HTERT RPE-1 (cell line): Measurements from ENCODE around the gene SYNDIG1.

Experiments
- in situ Hi-C: fragments of 300-500 bp; cut with MboI; formaldehyde crosslinking; loops from 4 replicates; pipeline ENCODE4 v1.14.3; 2020; ENCODE audit warnings: low sequenced_read_pairs

The SYNDIG1 gene

DNA sequence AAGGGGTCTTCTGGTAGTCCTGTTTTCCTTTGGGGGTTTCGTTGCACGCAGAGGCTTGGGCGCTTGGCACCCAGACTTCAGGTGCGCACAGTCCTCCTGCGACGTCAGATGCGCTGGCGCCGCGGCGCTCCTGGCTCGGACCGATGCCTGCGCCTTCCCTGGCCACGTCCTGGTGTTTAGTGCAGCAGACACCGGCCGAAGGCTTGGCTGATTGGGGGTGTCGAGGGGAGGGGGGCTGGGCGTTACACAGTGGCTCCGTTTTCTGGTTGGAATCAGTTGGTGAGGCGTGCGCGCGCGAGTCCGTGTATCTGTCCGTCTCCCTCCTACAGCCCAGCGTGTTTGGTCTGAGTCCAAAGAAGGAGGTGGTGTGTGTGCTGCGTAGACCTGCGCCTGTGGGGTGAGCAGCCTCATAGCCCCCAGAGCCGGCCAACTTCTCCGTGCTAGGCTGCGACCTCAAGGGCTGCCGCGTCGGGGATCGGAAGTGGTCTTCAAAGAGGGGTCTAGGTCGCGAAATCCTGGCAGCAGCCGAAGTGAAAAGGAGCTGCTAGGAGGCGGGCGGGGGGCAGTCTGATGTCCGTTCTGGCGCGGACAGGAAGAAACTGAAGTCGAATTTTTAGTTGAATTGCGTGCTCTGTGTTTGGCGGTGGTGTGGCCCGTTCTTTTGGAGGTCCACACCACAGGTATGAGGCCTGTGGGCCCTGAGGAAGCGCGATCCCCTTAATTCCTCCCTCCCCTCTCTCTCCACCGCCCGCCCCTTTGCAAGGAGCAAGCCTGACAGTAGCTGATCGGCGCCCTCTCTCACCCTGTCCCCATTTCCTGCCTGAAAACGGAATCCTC lies 1.5 kb downstream of the SYNDIG1 start:
- in situ Hi-C loops: no loop called here

- in situ Hi-C loops: no loop called here
Measured at GRCh38 chr20:24472426-24472825, 3.0 kb downstream of the SYNDIG1 start.

DNA sequence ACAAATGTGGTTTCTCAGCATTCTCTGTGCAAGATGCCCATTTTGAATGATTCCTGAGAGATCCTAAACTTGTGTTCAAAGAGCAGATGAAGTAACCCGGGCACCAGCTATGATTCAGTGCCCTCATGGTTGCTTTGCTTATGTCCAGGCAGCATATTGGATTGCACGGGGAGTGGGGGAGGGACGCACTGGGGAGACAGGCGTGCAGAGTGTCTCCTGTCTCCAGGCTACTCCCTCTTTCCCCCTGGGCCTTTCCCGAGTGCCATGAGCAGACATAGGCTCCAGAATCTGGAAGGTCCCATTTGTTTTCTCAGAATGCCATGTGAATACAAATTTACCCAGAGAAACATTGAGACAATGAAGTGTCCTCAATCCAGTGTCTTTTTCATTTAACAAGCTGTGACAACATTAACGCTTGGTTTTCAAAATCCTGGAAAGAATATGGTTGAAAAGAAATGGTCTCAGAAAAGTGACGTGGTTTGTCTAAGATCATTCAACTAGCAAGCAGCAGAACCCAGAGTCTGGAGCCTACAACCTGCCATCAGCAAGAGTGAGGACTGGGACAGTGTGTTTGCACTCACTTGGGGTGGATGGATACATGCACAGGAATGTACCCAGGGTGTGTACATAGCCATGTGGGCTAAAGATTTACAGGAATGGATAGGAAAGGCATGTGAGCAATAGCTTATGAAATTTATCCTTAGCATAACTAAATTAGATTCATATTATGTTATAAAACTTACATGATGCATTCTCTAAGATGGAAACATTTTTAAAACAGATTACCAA lies 4.2 kb downstream of the SYNDIG1 start:
- in situ Hi-C loops: no loop called here

- in situ Hi-C loops: no loop called here
Measured at GRCh38 chr20:24477831-24478547, 8.6 kb downstream of the SYNDIG1 start.

DNA sequence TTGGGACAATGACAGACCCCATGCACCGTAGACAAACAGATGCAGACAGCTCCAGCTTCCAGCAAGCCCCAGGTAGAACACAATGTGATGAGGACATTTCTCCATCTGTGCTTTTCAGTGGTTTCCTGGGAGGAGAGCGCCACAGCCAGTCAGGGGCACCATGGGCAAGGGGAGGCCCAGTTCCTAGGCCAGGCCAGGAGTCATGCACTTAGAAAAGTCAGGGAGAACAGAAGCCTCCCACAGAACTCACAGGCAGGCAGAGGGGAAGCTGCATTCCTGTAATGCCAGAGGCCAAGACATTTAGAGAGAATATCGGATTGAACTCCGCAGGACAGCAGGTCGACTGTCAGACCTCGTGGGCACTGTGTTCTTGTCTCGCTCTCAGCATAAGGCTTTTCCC lies 9.2 kb downstream of the SYNDIG1 start:
- in situ Hi-C loops: no loop called here

GRCh38 chr20:24479106-24479505 lies 9.7 kb downstream of the SYNDIG1 start:
- in situ Hi-C loops: no loop called here

- in situ Hi-C loops: no loop called here
Measured at GRCh38 chr20:24479595-24479994, 10.2 kb downstream of the SYNDIG1 start.

- in situ Hi-C loops: no loop called here
Measured at GRCh38 chr20:24480509-24480908, 11.1 kb downstream of the SYNDIG1 start.

GRCh38 chr20:24481173-24481572 lies 11.7 kb downstream of the SYNDIG1 start:
- in situ Hi-C loops: no loop called here

DNA sequence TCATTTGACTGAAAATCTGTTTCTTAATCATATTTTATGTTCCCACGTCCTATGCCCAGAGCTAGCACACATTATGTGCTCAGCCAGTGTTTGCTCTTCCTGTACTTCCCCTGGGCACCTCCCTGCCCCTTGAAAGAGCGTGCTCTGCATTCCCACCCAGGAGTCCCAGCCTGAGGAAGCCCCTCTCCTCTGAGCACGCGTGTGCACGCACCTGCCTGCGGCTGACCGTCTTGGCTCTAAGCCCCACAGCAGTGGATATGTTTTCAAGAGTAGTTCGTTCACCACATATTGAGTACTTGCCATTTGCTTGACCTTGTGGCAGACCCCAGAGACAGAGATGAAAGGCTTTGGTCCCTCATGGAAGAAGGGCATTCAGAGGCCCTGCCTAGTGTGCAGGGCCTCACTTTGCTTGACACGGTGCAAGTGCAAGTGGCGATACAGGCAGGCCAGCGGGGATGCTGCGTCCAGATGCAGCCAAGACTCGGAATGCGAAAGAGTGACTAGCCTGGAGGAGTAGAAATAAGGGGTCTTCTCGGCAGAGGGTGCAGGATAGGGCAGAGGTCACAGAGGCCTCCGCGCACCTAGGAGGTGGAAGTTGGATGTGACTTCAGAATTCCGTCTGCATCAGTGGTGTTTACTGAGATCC lies 14.1 kb downstream of the SYNDIG1 start:
- in situ Hi-C loops: no loop called here

DNA sequence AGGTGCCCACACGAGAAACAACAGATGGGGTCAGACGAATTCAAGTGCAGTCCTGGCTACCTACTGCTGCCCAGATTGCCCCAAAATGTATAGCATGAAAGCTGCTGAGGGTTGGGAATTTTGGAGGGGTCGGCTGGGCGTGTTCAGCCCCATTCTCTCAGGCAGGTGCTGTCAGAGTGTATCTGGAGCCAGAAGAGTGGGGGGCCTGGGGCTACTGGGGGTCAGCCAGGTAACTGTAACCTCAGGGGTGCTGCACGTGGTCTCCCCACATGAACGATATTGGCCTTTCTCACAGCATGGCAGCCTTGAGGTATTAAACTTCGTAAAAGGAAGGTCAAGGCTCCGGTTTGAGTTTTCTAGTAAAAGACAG lies 14.6 kb downstream of the SYNDIG1 start:
- in situ Hi-C loops: no loop called here

DNA sequence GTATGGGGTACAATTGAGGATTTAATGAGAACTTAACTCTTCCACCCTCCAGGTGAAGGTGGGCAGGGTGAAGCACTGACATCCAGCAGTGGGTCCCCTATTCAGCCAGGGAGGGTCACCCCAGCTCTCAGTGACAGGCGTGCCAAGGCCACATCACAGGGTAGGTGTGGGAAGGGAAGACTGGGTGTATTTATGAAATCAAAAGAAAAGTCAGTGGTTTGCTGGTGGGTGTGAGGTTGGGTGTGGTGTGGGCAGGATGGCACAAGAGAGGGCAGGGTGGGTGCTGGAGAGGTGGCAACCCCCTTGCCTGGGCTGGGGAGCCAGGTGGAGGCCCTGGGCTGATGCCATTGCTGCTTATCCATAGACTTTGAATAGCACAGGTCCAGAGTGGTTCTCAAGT lies 16.6 kb downstream of the SYNDIG1 start:
- in situ Hi-C loops: no loop called here

DNA sequence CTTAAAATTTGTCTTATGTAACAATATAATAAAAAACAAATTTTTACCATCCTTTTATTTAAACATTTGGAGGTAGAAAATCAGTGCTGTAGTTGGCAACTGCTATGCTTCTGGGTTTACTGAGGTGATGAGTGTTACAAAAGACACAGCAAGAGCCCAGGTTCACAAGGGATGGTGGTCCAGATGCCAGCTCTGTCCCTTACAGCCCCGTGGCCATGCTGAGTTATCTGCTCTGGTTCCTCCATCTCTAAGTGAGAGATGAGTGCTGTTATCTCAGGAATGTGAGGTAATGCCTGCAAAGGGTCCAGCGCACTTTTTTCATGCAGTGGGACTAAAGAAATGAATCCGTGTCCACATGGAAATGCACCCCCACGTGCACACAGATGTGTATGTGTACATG lies 17.8 kb downstream of the SYNDIG1 start:
- in situ Hi-C loops: no loop called here

DNA sequence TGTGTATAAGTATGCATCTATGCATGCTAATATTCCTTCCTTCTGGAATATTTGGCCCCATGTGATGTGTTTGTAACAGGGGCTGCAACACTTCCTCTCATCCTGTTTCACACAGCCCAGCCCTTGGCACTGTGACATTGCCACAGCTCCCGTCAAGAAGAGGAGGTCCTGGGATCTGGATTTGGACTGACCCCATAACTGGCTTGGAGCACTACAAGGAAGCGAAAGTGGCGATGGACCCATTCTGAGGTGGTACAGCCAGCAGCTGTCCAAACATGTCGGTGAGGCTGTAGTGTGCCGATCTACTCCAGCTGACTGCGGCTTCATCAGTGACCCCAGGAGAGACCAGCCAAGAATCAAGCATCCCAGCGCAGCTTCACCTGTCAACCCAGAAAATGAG lies 18.2 kb downstream of the SYNDIG1 start:
- in situ Hi-C loops: no loop called here

DNA sequence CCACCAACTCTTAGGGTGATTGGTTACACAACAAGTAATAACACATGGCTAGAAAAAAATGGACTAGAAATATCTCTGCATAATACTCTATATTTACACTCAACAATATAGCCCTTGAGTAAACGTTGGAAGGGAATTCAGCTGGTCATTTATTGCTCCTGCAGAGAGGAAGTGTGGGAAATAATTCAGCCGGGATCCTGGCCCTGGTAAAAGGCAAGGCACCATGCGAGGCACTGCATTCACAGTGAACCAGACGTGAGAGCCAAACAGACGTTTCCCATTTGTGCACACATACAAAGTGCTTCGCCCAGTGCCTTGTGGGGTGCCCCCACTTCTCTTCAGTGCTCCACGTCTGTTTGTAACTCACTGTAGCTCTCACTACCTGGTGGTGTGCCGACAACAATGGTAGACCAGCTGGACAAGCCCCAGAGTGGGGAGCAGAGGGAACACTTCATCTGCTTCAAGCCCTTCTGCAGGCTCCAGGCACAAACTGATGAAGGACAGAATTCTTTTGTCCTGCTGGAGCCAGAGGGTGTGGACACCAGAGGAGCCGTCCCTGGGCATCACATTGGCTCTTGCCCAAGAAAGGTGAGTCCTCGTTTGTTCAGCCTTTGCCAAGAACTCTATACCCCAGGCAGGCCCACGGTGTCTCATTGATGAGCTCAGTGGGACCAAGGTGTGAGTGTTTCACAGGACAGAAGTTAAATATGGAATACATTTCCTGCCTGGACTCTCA lies 18.8 kb downstream of the SYNDIG1 start:
- in situ Hi-C loops: no loop called here

DNA sequence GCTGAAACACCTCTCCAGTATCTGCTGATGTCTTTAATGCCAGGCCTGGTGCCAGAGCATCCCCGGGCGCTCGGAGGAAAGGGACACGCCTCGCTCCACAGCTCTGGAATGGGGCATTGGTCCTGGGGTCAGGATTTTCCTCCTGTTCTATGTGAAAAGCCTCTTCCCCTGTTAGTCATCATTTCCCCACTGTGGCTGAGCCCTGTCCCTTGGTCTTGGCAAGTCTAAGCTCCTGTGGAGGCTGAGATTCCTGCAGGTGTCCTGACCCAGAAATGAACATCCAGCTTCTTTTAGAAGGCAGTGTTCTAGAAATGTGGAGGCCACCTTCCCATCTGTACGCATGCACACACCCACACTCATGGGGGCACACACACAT lies 19.4 kb downstream of the SYNDIG1 start:
- in situ Hi-C loops: no loop called here

- in situ Hi-C loops: no loop called here
Measured at GRCh38 chr20:24489193-24489592, 19.8 kb downstream of the SYNDIG1 start.

DNA sequence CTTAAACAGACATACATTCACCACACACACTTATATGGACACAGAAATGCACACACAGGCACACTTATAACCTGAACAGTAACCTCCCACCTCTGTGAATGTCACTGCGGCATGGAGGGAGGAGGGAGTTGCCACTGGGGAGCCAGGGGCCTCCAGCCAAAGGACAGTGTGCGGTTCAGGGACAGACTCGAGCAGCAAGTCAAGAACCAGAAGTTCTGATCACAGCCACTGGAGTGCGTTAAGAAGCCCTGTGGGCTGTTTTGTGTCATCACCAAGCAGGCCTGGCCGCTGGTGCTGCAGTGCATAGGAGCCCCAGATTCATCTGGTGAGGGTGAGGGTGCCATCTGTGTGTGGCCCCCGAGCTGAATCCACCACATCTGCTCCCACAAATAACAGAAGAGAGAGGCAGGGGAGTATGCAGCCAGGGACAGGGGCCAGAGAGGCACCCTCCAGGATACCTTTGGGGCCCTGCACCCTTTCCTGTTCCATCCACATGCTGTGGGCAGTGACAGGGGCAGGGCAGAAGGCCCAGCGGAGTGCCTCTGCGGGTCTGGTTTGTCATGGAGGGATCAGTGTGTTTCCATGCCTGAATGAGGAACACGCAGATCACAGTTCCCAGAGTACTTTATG lies 20.3 kb downstream of the SYNDIG1 start:
- in situ Hi-C loops: no loop called here

GRCh38 chr20:24490598-24490997 lies 21.2 kb downstream of the SYNDIG1 start:
- in situ Hi-C loops: no loop called here
